Ishikawa (cell line): ENCODE results near the gene MORF4L1.

ENCODE experiments used
- CEBPB ChIP-seq: IDR thresholded peaks from 2 replicates; pipeline ENCODE4 v1.6.1; 2012
- CREB1 ChIP-seq: IDR thresholded peaks from 2 replicates; pipeline ENCODE4 v1.6.1; 2012; ENCODE audit warnings: low read depth
- EGR1 ChIP-seq: IDR thresholded peaks from 2 replicates; pipeline ENCODE4 v1.6.1; 2012
- EP300 ChIP-seq: IDR thresholded peaks from 2 replicates; pipeline ENCODE4 v1.6.1; 2012; ENCODE audit warnings: borderline replicate concordance
- FOXM1 ChIP-seq: IDR thresholded peaks from 2 replicates; pipeline ENCODE4 v1.6.1; 2012; ENCODE audit warnings: low read depth, borderline replicate concordance
- MAX ChIP-seq: IDR thresholded peaks from 2 replicates; pipeline ENCODE4 v1.6.1; 2012
- NFIC ChIP-seq: IDR thresholded peaks from 2 replicates; pipeline ENCODE4 v1.6.1; 2012
- RAD21 ChIP-seq: IDR thresholded peaks from 2 replicates; pipeline ENCODE4 v1.6.1; 2012; ENCODE audit warnings: low read depth
- TAF1 ChIP-seq: IDR thresholded peaks from 2 replicates; pipeline ENCODE4 v1.6.1; 2012; ENCODE audit warnings: low read depth, mild to moderate bottlenecking
- TCF12 ChIP-seq: IDR thresholded peaks from 2 replicates; pipeline ENCODE4 v1.6.1; 2012; ENCODE audit warnings: low read depth
- TEAD4 ChIP-seq: IDR thresholded peaks from 2 replicates; pipeline ENCODE4 v1.6.1; 2012
- YY1 ChIP-seq: IDR thresholded peaks from 2 replicates; pipeline ENCODE4 v1.6.1; 2012; ENCODE audit warnings: low read depth
- ZBTB7A ChIP-seq: IDR thresholded peaks from 2 replicates; pipeline ENCODE4 v1.6.1; 2012; ENCODE audit warnings: low read depth
- TF ChIP-seq, protein P1 (sequence below): IDR thresholded peaks from 2 replicates; pipeline ENCODE4 v1.6.1; 2012; ENCODE audit warnings: low read depth, mild to moderate bottlenecking
- TF ChIP-seq, protein P2 (sequence below): IDR thresholded peaks from 2 replicates; pipeline ENCODE4 v1.6.1; 2012

MORF4L1 gene

DNA sequence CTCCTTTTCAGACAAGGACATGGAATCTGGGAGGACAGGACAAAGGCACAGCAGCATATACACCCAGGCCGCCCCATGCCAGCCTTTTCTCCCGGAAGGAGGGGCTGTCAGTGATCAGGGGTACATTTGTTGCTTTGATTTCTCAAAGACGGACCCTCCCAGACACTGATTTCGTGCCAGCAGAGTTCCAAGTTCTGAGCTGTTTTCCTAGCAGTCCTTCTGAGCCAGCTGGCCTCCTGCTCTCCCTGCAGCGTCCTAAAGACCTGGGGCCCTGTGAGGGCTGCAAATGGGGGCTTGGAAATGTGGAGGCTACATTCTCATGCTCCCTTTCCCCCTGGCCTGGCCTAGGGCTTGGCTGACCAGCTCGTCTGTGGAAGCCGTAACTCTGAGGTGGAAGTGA lies 49.8 kb downstream of the MORF4L1 start:
- TF ChIP-seq, protein P1, sequence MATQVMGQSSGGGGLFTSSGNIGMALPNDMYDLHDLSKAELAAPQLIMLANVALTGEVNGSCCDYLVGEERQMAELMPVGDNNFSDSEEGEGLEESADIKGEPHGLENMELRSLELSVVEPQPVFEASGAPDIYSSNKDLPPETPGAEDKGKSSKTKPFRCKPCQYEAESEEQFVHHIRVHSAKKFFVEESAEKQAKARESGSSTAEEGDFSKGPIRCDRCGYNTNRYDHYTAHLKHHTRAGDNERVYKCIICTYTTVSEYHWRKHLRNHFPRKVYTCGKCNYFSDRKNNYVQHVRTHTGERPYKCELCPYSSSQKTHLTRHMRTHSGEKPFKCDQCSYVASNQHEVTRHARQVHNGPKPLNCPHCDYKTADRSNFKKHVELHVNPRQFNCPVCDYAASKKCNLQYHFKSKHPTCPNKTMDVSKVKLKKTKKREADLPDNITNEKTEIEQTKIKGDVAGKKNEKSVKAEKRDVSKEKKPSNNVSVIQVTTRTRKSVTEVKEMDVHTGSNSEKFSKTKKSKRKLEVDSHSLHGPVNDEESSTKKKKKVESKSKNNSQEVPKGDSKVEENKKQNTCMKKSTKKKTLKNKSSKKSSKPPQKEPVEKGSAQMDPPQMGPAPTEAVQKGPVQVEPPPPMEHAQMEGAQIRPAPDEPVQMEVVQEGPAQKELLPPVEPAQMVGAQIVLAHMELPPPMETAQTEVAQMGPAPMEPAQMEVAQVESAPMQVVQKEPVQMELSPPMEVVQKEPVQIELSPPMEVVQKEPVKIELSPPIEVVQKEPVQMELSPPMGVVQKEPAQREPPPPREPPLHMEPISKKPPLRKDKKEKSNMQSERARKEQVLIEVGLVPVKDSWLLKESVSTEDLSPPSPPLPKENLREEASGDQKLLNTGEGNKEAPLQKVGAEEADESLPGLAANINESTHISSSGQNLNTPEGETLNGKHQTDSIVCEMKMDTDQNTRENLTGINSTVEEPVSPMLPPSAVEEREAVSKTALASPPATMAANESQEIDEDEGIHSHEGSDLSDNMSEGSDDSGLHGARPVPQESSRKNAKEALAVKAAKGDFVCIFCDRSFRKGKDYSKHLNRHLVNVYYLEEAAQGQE = no peak
- no peak for TF ChIP-seq TAF1

DNA sequence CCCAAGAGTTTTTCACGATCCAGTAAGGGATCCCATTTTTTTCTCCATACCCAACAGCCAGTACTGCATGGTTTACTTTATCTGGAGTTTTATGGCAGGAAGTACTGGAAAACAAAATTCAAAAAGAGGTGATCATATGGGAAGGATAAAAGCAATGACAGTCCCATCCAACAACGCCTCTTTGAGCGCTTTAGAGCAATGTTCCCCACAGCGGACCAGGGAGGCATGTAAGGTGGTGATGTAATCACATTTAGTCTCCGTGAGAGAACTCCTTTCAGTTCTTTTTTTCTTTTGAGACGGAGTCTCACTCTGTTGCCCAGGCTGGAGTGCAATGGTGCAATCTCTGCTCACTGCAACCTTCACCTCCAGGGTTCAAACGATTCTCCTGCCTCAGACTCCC lies 50.3 kb downstream of the MORF4L1 start:
- TF ChIP-seq FOXM1 (no peak), RAD21 (no peak), TEAD4 (no peak), YY1 (no peak), CREB1 (no peak), TAF1 (no peak), EGR1 (no peak), MAX (no peak)

- TF ChIP-seq NFIC (no peak), CEBPB (no peak), CREB1 (no peak), TAF1 (no peak), EGR1 (no peak), MAX (no peak), RAD21 (no peak), YY1 (no peak)
Measured at GRCh38 chr15:78923480-78924360, 51.0 kb downstream of the MORF4L1 start.

GRCh38 chr15:78925076-78925624 lies 52.5 kb downstream of the MORF4L1 start:
- TF ChIP-seq TCF12 (no peak), CEBPB (no peak), CREB1 (no peak), FOXM1 (no peak), YY1 (no peak), TEAD4 (no peak), RAD21 (no peak), EP300 (no peak), MAX (no peak), NFIC (no peak), EGR1 (no peak), TAF1 (no peak), ZBTB7A (no peak)
- TF ChIP-seq, protein P2, sequence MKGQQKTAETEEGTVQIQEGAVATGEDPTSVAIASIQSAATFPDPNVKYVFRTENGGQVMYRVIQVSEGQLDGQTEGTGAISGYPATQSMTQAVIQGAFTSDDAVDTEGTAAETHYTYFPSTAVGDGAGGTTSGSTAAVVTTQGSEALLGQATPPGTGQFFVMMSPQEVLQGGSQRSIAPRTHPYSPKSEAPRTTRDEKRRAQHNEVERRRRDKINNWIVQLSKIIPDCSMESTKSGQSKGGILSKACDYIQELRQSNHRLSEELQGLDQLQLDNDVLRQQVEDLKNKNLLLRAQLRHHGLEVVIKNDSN = no peak
- TF ChIP-seq, protein P1 = no peak

DNA sequence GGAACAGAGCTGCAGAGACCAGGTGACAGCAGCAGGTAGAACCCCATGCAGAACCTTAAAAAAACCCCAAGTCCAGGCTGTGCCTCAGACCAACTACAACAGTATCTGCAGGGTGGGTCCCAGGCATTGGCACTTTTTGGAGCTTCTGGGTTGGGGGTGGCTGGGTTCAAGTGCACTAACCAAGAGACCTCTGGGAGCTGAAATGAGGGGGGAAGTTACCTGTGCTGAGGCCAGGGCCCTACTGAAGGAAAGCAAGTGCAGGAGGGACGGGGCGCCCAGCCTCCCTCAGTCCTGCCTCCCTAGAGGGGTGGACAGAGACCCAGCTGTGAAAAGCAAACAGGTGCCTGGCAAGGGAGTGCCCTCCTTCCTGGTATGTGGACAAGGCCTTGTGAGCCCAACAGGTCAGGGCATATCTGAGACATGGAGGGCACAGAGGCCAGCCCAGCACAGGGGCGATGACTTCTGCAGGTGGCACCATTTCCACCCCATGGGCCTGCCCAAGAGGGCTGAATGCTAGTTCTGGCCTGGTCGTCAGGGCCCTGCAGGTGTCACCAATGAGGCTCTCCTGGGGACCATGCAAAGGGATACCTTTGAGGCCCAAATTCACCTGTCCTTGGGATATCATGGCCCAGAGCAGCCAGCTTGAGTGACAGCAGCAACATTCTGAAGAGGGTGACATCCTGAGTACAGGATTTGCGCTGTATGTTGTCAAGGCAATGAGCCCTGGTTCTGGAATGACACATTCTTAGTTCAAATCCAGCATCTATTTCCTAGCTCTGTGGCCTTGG lies 53.5 kb downstream of the MORF4L1 start:
- TF ChIP-seq FOXM1 (no peak), NFIC (no peak), CEBPB (no peak), EGR1 (no peak), MAX (no peak), TEAD4 (no peak), EP300 (no peak), RAD21 (no peak), ZBTB7A (no peak), CREB1 (no peak), TCF12 (no peak), YY1 (no peak), TAF1 (no peak)
- TF ChIP-seq, protein P1 = no peak
- TF ChIP-seq, protein P2 = no peak
